GM21515 (cell line): ENCODE measurements around the gene KBTBD7.
"Not testable (repeated sequence)": the region's sequence is repeated elsewhere in the genome, so short reads cannot be mapped to it uniquely, and the experiment has no call there.

Source experiments
- ATAC-seq: cut with Tn5 transposase; IDR thresholded peaks from one replicate; pipeline ENCODE4 v1.9.1; 2021; ENCODE audit not compliant: unreplicated experiment

Gene KBTBD7

DNA sequence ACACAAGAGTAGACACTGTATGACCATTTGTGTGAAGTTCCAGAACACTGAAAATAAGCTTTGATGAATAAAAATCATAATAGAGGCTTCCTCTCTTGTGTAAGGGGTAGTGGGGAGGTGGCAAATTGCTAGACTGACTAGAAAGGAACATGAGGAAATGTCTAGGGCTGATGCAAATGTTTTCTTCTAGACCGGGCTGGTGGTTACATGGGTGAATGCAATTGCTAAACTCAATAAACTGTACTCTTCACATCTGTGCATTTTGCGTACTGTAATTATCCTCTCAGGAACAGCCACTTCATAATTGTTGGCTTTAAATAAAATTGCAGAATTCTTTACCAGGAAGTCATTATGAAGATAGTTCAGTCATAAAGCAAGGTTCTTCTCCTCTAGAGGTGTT lies 5.2 kb upstream of the KBTBD7 start:
- ATAC-seq, result peak; percentile 71

DNA sequence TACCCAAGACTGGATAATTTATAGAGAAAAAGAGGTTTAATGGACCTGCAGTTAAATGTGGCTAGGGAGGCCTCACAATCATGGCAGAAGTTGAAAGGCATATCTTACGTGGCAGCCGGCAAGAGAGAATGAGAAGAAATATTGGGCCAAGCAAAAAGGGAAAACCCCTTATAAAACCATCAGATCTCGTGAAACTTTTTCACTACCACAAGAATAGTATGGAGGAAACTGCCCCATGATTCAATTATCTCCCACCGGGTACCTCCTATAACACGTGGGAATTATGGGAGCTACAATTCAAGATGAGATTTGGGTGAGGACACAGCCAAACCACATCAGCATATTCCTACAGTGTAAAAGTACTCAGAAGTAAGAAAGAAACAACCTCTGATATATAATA lies 4.7 kb upstream of the KBTBD7 start:
- ATAC-seq, result no peak

DNA sequence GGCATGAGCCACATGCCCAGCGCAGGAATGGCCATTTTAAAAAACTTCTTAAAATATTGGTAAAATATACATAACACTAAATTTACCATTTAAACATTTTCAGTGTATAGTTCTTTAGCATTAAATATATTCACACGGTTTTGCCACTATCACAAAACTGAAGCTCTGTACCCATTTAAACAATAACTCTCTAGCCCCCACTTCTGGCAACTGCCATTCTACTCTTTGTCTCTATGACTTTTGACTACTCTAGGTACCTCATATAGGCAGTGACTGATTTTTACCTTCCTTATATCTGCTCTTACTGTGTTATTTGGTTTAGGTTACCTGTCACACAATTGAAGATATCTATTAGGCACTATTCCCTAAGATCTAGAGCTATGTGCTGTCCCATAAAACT lies 2.3 kb upstream of the KBTBD7 start:
- no peak for ATAC-seq

DNA sequence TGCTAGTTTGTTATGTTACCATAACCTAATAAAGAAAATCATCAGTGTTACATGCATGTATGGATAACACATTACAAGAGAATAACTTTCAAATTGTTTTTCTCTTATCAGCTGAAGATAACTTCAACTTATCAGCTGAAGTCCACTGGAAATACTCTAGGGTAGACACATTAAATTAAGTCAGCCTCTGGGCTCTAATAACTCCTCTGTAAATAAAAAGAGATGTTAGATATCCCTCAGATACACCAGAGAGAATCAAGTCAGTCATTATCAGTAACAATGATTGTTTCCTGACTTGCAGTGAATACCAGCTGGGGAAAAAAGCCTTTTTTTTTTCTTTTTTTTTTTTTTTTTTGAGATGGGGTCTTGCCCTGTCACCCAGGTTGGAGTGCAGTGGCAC lies 1.6 kb upstream of the KBTBD7 start:
- ATAC-seq, result no peak

DNA sequence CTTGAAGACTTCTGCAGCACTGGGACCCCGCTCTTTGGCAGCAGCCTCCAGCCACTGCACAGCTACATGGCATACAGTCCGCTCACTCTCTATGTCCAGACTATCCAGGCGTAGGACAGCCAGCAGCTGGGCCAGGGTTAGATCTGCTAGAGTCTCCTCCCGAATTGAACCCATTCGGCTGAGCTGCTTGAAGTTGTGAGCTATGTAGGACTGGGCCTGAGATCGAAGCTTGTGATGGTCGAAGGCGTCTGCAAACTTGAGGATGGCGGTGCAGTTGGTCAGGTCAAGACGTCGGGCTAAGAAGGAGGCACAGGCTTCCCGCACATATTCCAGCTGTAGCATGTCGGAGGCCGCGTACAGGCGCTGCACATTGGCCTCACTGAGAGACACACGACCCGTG lies 900 bp downstream of the KBTBD7 start:
- ATAC-seq, result no peak

DNA sequence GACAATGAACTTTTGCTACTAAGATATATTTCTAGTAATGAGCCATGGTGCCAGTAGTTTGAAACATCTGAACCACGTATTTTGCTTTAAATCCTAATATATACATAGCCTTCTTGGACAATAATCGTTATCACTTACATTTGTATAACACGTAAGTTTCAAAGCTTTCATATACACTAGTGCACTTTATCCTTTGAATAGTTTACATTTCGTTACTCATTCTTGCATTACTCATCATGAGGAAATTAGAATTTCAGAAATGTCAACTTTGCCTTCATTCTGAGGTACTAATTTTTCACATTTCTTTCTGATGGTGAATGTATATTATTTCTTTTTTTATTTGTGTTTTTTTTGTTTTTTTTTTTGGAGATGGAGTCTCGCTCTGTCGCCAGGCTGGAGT lies 5.8 kb downstream of the KBTBD7 start:
- no peak for ATAC-seq

DNA sequence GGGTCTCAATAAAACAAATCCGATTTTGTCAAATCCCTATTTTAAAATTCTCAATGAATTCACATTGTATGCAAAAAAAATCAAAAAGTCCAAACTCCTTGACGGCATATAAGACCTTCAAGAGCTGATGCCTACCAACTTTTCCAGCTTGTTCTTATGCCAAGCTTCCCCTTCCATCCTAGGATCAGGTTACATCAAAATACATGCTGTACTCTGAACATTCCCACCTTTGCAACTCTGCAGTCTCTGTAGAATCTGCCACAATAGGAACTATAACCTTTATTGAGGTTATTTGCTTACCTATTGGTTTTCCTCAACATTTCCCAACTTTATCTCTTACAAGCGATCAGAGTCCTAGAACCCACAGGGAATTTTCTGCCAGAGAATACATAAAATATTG lies 7.9 kb downstream of the KBTBD7 start:
- no peak for ATAC-seq

DNA sequence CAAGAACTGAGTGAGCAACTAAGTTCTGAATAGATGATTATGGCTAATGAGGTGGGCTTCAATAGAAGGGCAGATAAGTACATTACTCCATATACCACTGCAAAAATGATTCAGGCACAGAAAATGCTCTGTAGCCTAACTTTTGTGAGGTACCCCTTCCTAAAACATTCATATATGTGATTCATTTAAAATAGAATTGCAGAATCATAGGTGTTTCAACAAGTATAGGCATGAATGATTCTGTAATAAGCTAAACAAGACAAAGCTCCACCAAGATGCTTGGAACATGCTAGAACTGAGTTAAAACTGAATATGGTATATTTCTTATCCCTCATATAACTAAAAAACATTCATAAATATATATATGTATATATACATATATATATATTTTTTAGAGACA lies 12.1 kb downstream of the KBTBD7 start:
- ATAC-seq, result no peak

DNA sequence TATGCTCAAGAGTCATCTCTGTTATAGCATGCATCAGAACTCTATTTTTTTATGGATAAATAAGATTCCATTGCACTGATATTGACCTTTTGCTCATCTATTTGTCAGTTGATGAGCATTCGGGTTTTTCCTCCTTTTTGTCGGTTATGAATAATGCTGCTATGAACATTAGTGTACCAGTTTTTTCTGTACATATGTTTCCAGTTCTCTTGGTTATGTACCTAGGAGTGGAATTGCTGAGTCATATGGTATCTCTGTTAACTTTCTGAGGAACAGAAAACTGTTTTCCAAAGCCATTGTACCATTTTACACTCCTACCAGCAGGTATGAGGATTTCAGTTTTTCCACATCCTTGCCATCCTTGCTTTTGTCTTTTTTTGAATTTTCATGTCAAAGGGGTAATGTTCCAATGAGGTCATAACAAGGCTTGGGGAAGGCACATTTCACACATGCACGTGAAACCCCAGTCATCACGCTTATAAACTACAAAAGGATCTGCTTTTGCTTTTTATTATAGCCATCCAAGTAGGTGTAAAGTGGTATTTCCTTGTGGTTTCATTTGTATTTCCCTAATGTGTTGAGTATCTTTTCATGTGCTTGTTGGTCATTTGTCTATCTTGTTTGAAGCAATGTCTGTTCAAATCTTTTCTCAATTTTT lies 14.6 kb downstream of the KBTBD7 start:
- no peak for ATAC-seq

DNA sequence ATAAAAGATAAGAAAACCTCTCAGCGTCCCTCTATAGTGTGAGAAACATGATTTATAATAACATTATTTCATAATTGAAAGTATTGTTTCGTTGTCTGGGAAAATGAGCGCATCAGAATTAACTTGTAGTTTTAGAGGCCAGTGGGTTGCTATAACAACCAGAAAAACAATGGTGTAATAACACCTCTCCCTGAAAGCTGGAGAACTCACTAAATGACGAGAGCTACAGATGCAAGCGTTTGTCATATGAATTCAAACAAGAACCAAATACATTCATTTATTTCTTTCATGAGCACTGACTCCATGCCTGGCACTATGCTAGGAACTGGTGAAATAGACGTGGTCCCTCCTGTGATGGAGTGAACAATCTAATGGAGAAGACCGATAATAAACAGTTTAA lies 16.3 kb downstream of the KBTBD7 start:
- ATAC-seq, result no peak

DNA sequence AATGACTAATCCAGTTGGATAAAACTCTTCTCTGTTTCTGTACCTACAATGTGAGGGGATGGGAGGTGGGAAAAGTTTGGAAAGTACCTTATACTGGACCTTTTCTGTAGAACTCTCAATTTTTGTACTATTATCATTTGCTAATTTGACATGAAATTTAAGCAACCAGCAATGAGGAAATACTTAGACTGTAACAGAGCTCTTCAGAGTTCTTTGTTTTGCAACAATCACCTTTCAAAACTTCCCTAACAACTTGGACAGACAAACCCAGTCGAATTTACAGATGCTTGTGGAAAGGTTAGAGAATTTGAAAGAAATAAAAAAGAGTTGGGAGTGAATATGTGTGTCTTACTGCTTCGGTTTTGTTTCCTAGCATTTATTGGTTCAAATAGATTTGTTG lies 16.8 kb downstream of the KBTBD7 start:
- no peak for ATAC-seq

DNA sequence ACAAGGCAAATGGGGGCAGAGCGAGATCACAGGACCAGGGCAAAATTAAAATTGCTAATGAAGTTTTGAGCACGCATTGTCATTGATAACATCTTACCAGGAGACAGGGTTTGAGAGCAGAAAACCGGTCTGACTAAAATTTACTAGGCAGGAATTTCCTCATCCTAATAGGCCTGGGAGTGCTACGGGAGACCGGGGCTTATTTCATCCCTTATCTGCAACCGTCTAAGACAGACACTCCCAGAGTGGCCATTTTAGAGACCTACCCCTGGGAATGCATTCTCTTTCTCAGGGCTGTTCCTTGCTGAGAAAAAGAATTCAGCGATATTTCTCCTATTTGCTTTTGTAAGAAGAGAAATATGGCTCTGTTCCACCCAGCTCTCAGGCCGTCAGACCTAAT lies 18.8 kb downstream of the KBTBD7 start:
- not testable (repeated sequence) for ATAC-seq

DNA sequence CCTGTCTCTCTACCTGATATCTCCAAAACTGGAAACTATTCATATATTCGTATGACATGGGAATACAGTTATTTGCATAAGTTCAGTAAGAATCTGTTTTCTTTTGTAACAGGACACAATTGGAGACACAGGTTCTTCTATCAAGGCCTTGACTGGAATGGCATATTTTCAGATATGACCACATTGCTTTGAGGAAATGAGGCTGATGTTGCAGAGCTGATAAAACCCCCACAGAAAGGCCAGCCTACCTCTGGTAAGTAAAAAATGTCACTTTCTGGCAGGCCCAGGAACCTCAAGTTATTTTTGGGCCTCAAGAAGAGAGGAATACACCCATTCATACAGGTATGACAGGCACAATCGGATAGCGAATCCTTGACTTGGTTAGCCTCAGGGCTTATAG lies 32.2 kb downstream of the KBTBD7 start:
- no peak for ATAC-seq

DNA sequence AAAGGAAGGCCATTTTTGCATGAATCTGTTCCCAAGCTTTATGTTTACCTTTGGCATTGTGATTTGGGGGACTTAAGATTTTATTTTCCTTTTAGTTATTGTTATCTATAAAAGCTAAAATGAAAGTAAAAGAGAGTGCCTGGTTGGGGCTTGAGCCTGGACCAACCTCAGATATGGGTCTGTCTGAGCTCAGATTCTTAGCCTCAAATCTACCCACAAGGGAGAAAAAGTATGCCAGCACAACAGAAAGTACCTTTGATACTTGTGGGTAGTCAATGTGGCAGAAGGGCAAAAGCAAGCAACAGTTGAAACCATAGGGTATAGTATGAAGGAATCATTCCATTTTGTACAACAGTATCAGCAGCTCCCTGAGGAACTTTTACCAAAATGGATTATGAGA lies 35.2 kb downstream of the KBTBD7 start:
- no peak for ATAC-seq

DNA sequence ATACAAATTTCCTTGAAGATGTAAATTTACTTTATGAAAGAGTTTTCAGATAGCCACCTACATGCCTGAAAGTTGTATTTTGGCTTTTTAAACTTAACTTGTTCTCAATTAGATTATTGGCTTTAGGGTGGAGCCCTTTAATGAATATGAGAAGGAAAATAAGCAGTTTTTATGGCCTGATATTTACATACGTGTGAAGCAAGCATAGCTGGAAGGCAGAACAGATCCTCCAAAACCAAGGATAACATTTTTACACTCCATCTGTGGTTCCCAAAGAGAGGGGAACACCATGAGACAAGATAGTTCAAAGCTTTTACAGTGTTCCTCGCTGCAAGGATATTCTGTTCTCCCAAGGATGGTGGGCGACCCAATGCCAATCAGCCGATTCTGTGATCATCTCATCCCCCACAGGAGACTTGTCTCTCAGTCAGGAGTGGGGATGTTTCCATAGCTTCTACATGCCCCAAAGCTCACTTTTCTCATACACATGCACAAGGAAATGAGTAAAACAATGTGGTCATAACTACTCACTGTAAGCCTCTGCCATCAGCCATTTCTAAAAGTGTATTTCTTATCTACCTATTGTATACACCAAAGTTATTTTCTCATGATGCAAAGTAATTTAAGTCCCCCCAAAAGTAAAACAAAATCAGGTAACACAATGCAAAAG lies 37.2 kb downstream of the KBTBD7 start:
- no peak for ATAC-seq

DNA sequence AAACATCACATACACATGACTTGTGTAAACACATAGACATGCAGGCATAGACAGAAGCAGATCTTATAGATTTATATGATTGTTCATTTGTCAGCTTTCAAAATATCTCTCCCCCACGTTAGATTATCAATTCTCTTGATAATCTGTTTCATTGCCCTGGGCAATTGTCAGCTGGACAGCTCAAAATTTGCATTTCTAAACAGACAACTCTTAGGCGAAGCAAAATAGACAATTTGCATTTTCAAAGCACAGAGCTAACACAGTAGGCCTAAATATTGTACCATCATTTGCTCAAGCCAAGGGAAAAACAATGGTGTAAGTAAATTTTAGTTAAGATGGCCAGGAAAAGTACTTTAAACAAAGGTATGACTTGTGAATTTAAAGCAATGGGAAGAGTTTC lies 37.7 kb downstream of the KBTBD7 start:
- ATAC-seq, result no peak

DNA sequence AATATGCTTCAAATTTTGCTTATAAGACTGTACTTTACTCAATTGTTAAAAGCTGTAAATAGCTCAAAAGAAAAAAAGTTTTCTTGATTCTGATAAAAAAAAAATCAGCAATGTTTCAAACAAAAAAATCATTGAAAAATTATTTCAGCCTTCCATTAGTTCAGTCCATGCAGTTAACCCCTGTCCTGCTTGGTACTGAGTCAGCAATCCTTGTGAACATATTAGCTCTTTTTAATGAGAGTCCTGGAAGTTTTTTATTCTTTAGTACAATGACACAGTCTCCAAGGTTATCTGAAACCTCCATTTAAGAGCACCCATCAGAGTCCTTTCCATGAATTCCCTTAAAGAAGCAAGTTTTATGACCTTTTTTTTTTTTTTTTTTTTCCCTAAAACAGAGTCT lies 40.3 kb downstream of the KBTBD7 start:
- ATAC-seq, result no peak

DNA sequence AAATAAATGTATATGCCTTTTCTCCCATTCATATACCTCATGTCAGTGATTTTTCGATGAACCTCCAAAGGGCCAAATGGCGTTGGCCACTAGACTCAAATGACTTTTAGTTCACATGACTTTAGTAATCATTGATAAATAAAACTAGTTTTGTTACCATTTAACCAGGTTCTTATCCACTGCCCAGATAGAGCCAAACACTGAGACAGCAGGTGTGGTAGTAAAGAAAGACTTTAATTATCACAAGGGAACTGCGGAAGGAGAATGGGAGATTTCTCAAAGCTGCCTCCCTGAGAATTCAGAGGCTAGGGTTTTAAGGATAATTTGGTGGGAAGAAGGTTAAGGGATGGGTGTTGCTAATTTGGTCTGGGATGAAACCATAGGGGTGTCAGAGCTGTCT lies 42.4 kb downstream of the KBTBD7 start:
- no peak for ATAC-seq

DNA sequence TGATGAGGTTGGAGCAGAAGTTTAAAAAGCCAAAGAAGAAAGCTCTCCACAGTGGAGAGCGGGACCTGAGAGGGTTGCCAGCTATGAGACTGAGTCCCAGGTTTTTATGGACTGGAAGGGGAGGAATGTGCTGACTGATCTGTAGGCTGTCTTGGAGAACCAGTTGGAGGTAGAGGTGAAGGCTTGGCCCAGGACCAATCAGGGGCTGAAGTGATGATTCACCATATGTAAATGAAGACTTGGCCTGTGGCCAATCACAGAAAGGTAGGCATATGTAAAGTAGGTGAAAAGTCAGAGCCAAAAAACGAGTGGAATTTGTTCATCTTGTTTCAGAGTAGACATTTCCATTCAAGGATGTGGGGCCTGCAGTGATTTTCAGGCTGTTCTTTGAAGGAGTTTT lies 44.3 kb downstream of the KBTBD7 start:
- no peak for ATAC-seq

DNA sequence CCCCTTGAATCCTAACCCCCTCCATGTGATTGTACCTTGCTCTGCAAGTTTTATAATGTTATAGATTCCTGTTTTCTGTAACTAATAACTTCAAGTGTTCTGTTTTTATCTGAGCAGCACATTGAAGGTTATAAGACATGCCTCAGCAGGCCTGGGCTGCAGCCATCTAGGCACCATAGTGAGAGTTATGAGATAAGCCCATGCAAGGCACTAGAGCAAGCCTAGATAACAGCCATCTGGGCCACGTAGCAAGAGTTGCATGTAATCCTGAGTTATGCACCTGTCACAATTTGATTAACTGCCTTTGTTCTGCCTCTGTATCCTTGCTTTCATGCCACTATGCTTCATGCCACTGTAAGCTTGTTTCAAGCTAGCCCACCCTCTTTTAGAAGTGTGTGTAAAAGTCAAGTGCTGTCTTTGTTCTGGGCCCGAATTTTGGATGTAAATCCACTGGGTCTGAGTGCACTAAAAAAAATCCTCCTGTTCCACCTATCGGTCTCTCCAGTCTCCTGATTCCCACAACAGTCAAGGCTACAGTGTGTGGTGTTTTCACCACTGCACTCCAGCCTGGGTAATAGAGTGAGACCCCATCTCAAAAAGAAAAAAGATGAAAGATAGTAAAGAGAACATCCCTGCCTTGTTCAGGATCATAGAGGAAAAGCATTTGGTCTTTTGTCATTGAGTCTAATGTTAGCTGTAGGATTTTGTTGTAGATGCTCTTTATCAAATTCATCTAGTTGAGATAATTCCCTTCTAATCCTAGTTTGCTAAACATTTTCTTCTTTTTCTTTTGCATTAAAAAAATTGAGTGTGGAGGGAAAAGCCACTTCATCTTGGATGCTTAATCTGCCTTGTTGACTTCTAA lies 45.7 kb downstream of the KBTBD7 start:
- ATAC-seq, result no peak

DNA sequence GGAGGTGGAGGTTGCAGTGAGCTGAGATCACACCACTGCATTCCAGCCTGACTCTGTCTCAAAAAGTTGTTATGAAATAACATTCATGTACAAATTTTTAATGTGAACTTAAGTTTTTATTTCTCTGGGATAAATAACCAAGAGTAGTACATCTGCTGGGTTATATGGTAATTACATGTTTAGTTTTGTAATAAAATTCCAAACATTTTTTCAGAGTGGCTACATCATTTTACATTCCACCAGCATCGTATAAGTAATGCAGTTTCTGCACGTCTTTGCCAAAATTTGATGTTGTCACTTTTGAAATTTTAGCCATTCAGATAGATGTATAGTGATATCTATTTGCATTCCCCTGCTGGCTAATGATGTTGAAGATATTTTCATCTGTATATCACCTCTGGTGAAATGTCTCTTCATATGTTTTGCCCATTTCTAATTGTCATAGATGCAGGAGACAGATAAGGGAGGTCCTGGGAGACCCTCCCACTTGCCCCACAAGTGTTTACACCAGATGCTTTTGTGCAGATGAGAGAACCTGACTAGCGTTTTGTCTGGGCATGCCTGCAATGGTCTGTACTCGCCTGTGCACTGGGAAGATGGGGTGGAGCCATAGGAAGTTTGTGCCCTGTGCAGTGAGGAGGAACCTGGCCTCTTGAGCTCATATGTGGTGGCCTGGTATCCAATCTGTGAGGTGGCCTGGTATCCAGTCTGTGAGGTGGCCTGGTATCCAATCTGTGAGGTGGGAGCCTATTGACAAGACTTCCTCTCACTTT lies 49.0 kb downstream of the KBTBD7 start:
- ATAC-seq, result no peak
